ENCODE results near the gene POLN. TPM values are rescaled to one million over a fixed set of nuclear protein-coding genes. Genes with fewer than 3 reads are reported as not detected.

The POLN gene
- total and polyA plus RNA-seq, 2 of the 4 experiments (the other 2 are of a cell fraction) = 0.63 to 0.72 TPM

DNA sequence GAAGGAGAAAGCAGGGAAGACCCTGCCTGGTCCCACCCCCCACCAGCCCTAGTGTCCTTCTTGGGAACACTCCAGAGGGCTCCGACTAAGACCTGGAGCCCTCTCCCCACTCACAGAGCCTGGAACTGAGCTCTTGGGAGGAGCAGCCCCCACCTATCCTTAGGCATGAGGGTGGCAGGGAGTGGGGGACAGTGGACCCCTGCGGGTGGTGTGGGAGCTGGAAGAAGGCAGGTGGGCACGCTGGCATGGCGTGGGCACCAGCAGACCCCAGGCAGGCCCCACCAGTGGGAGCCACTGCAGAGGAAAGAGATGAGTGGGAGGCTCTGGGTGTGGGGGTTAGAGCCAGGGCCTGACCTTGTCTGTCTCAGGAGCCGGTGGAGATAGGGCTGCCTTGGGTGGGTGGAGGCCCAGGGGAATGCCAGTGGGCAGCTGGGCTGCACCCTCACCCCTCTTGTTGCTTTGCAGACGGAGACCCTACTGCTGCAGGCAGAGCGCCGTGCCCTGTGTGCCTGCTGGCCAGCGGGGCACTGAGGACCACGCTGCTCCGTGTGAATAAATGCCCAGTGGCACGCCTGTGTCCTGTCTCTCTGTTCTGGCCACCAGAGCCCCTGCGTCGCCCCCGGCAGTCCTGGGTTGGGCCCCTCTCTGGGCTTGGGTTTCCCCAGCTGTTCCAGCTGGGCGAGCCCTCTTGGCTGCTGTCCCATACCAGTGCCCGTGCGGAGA, 198.4 kb downstream of the POLN start (continued):
- TF ChIP-seq RAD21 (IDR thresholded peaks at IDR 0.05; ENCODE audit: low read length) = no peak
- no peak for TF ChIP-seq FOS (IDR thresholded peaks at IDR 0.05; ENCODE audit: low read depth, low read length)
- TF ChIP-seq RCOR1 (IDR thresholded peaks at IDR 0.05; ENCODE audit: insufficient replicate concordance, low read length) = no peak
- TF ChIP-seq MAFK (IDR thresholded peaks at IDR 0.05; ENCODE audit: low read depth, low read length) = no peak
- TF ChIP-seq POLR2A (IDR thresholded peaks at IDR 0.05; ENCODE audit: low read depth, low read length) = no peak
- no peak for TF ChIP-seq CHD1 (IDR thresholded peaks at IDR 0.05; ENCODE audit: low read depth, low read length)
- no peak for TF ChIP-seq BHLHE40 (IDR thresholded peaks at IDR 0.05; ENCODE audit: low read depth, low read length)
- no peak for TF ChIP-seq RFX5 (IDR thresholded peaks at IDR 0.05; ENCODE audit: low read depth, low read length)

Measured in IMR-90 (cell line).